ENCODE results near the gene RPL32. TPM values are rescaled to one million over a fixed set of nuclear protein-coding genes. Genes with fewer than 3 reads are reported as not detected.
"Not testable (repeated sequence)": the region's sequence is repeated elsewhere in the genome, so short reads cannot be mapped to it uniquely, and the experiment has no call there.

The RPL32 gene
- total and polyA plus RNA-seq, 2 experiments from 2014 or later = 726 to 824 TPM

DNA sequence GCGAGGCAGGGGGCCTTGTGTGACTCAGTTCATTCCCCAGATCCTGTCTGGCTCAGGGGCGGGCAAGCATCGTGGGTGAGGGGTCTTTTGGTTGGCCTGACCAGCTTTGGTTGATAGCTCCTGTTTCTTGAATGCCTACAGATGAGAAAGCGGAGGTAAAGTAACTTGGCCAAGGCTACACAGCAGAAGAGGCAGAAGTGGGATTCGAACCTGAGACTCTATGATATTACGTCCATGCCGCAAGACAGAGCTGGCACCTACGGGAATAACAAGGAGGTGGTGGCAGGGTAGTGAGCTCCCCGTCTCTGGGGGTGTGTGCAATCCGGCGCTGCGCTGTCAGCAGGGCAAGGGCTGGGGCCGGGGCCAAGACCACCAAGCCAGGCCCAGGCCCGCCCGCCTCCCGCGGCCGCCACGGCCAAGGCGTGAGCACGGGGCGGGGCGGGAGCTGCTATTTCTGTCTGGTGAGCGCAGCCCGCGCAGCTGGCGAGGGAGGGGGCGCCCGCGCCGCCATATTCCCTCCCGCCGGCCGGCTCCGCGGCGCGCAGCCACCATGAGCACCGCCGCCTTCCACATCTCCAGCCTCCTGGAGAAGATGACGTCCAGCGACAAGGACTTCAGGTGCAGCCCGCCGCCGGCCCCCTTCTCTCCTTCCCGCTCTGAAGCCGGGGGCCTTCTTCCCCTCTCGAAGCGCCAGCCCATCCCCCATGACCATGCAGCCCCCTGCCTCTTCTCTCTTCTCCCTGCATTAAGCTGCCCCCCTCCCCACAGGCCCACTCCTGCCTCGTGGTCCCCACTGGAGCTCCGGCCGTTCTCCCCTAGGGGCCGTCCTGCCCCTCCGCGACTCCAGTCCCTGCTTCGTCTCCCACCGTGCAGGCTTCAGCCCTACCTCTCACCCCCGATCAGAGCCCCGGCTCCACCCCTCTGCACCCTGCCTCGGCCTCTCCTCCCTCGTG lies 44.9 kb downstream of the RPL32 start, which contains the start of gene CAND2:
CAND2 (plus strand) TSS at position 510 of the 953 bp plus-strand sequence; CDS start at position 551, 41 bp downstream.
- peak; percentile 65 to 89 for DNase-seq (ENCODE audit: low read depth in 1 of 2, low spot score in 1 of 2)
- Histone ChIP-seq H3K4me3 (peak within 1 kb of the TSS; percentile 64), H3K27ac (peak within 1 kb of the TSS; percentile 68), H3K4me1 (ENCODE audit: low read depth) (peaks cover 7% of the 10 kb centered on the region), H3K27me3 (no peaks in the 10 kb centered on the region), H3K9me3 (ENCODE audit: low read depth) (no peaks in the 10 kb centered on the region), H3K36me3 (no peaks in the 10 kb centered on the region)
- TF ChIP-seq, protein P1, sequence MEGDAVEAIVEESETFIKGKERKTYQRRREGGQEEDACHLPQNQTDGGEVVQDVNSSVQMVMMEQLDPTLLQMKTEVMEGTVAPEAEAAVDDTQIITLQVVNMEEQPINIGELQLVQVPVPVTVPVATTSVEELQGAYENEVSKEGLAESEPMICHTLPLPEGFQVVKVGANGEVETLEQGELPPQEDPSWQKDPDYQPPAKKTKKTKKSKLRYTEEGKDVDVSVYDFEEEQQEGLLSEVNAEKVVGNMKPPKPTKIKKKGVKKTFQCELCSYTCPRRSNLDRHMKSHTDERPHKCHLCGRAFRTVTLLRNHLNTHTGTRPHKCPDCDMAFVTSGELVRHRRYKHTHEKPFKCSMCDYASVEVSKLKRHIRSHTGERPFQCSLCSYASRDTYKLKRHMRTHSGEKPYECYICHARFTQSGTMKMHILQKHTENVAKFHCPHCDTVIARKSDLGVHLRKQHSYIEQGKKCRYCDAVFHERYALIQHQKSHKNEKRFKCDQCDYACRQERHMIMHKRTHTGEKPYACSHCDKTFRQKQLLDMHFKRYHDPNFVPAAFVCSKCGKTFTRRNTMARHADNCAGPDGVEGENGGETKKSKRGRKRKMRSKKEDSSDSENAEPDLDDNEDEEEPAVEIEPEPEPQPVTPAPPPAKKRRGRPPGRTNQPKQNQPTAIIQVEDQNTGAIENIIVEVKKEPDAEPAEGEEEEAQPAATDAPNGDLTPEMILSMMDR (IDR thresholded peaks at IDR 0.05; ENCODE audit: low read depth, low read length) = no peak

GRCh38 chr3:12793701-12794100 lies 47.7 kb downstream of the RPL32 start:
- DNase-seq (ENCODE audit: low read depth in 1 of 2, low spot score in 1 of 2) = peak in 1 of 2 donors; percentile 22
- Histone ChIP-seq H3K4me3 (no peak overlapping the region), H3K27me3 (no peaks in the 10 kb centered on the region), H3K27ac (no peak overlapping the region), H3K4me1 (ENCODE audit: low read depth) (peaks cover 7% of the 10 kb centered on the region), H3K9me3 (ENCODE audit: low read depth) (no peaks in the 10 kb centered on the region), H3K36me3 (no peaks in the 10 kb centered on the region)
- TF ChIP-seq, protein P1 (IDR thresholded peaks at IDR 0.05; ENCODE audit: low read depth, low read length) = no peak

- Histone ChIP-seq H3K27me3 (no peaks in the 10 kb centered on the region), H3K4me3 (no peak overlapping the region), H3K36me3 (no peaks in the 10 kb centered on the region), H3K9me3 (ENCODE audit: low read depth) (no peaks in the 10 kb centered on the region), H3K27ac (no peak overlapping the region), H3K4me1 (ENCODE audit: low read depth) (peaks cover 4% of the 10 kb centered on the region)
- TF ChIP-seq, protein P1 (IDR thresholded peaks at IDR 0.05; ENCODE audit: low read depth, low read length) = no peak
- no peak for DNase-seq (ENCODE audit: low read depth in 1 of 2, low spot score in 1 of 2)
Measured at GRCh38 chr3:12791430-12791829, 49.9 kb downstream of the RPL32 start.

DNA sequence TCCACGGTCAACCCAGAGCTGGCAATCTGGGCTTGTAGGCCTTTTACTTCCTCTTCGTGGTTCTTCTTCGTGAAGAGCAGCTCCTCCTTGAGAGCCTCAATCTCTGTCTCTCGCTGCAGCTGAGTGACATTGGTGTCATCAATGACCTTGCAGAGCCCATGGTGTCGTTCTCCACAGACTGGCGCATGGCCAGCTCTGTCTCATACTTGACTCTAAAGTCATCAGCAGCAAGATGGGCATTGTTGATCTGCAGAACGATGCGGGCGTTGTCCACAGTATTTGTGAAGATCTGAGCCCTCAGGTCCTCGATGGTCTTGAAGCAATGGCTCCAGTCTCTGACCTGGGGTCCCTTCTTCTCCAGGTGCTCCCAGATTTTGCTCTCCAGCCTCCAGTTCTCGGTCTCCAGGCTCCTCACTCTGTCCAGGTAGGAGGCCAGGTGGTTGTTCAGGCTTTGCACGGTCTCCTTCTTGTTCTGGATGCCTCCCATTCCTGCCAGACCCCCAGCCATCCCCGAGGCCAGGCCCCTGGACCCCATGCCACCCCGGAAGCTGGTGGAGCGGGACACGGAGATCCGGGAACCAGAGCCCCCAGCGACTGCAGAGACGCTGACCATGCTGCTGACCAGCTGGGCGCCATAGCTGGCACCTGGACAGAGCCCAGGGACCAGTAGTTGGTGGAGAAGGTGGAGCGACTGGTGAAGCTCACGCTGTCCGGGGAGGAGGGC lies 53.2 kb downstream of the RPL32 start:
- not testable (repeated sequence) for DNase-seq (ENCODE audit: low read depth in 1 of 2, low spot score in 1 of 2); H3K36me3 ChIP-seq; H3K4me3 ChIP-seq; H3K27ac ChIP-seq; H3K27me3 ChIP-seq; H3K4me1 ChIP-seq (ENCODE audit: low read depth); H3K9me3 ChIP-seq (ENCODE audit: low read depth)

- H3K4me3 ChIP-seq; H3K4me1 ChIP-seq (ENCODE audit: low read depth); H3K27ac ChIP-seq; H3K9me3 ChIP-seq (ENCODE audit: low read depth); H3K27me3 ChIP-seq; H3K36me3 ChIP-seq: not testable (repeated sequence)
- TF ChIP-seq, protein P1 (IDR thresholded peaks at IDR 0.05; ENCODE audit: low read depth, low read length) = peak; percentile 42
- peak; percentile 41 to 82 for DNase-seq (ENCODE audit: low read depth in 1 of 2, low spot score in 1 of 2)
Measured at GRCh38 chr3:12787346-12787745, 54.0 kb downstream of the RPL32 start.
